GM10266 (cell line): ENCODE results near the gene L3MBTL4.

Experiments
- DNase-seq: peaks from one replicate; pipeline ENCODE4 v3.0.0; 2012; ENCODE audit errors: extremely low spot score
- CTCF ChIP-seq: IDR thresholded peaks from 2 replicates; pipeline ENCODE4 v1.5.1; 2012; ENCODE audit warnings: mild to moderate bottlenecking, low read depth; ENCODE audit not compliant: control insufficient read depth, insufficient read depth; ENCODE audit errors: missing control alignments

L3MBTL4 gene

DNA sequence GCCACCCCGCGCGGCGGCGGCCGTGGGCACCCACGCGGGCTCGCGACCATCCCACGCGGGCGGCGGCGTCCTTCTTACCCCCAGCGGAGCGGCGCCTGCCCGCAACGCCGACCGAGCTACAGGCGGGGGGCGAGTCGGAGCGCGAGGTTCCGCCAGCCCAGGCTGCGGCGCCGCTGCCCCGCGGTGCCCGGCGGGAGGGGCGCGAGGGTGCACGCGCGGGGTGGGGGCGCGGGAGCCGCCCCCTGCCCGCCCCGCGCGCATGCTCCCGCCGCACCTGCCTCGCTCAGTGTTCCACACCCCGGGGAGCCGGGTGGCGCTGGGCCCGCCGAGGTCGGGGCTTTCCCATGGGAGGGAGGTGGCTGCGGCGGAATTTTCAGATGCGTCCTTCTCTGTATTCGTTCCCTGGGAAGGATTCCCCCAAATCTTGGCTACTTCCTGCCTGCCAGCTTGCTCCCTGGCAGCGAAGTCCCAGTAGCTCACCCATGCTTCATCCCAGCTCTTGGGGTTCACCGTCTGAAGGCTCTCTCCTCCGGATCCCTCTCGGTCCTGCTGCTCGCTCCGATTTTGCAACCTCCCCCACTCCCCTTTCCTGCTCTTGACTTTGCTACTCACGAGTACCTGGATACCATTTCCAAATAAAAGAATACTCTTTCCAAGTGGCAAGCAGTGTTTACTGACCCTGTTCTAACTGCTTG lies at the start of gene L3MBTL4:
L3MBTL4 (minus strand) TSS at position 189 of the 695 bp plus-strand sequence. CDS start 103,286 bp downstream, outside the sequence.
- peak; percentile 81 for DNase-seq
- TF ChIP-seq CTCF = no peak

- no peak for DNase-seq
- no peak for TF ChIP-seq CTCF
Measured at GRCh38 chr18:6452194-6452593, 37.5 kb upstream of the L3MBTL4 start.

- peak; percentile 31 for DNase-seq
- TF ChIP-seq CTCF = no peak
Measured at GRCh38 chr18:6449213-6449612, 34.5 kb upstream of the L3MBTL4 start.

DNA sequence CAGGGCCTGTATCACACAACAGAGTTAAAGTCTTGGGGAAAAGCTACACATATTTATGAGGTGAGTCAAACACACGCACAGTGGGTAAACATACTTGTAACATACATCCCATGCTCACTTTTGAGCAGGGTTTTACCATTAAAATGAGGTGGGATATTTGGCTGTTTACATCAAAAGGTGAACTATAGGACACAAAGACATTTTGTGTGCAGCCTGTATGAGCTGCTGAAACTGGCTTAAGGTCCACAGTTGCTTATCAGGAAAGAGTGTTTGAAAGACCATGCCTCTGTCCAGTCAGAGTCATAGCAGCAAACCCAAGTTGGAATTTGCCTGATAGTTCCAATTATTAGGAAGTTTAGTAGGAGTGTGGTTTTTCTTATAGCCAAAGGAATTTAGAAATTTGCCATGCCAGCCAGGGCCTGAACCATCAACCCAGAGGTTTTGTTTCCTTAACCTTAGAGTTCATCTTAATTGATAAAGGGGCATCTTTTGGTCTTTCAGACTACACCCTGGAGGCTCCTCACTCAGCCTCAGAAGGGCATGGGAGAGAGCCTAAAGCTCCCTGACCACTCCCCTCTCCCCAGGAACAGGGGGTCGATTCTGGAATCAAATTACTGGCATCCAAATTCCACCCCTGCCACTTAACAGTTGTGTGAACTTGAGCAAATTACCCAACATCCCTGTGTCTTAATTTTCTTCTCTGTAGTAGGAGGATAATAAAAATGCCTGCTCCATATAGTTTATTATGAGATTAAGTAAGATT lies 29.9 kb upstream of the L3MBTL4 start:
- TF ChIP-seq CTCF = no peak

GRCh38 chr18:6441200-6441599 lies 26.5 kb upstream of the L3MBTL4 start:
- TF ChIP-seq CTCF = no peak

More for the DNA sequence above, 29.9 kb upstream of the L3MBTL4 start:
- no peak for DNase-seq

GRCh38 chr18:6437937-6438818 lies 23.5 kb upstream of the L3MBTL4 start:
- DNase-seq = no peak
- TF ChIP-seq CTCF = no peak

More at GRCh38 chr18:6441200-6441599, 26.5 kb upstream of the L3MBTL4 start:
- no peak for DNase-seq

GRCh38 chr18:6435731-6436130 lies 21.0 kb upstream of the L3MBTL4 start:
- no peak for TF ChIP-seq CTCF
- no peak for DNase-seq
